GM18907 (cell line): ENCODE measurements around the gene SLC38A3.

Experiments
- ATAC-seq: cut with Tn5 transposase; IDR thresholded peaks from one replicate; pipeline ENCODE4 v1.9.1; 2021; ENCODE audit warnings: mild to moderate bottlenecking, moderate library complexity; ENCODE audit not compliant: unreplicated experiment

The SLC38A3 gene

DNA sequence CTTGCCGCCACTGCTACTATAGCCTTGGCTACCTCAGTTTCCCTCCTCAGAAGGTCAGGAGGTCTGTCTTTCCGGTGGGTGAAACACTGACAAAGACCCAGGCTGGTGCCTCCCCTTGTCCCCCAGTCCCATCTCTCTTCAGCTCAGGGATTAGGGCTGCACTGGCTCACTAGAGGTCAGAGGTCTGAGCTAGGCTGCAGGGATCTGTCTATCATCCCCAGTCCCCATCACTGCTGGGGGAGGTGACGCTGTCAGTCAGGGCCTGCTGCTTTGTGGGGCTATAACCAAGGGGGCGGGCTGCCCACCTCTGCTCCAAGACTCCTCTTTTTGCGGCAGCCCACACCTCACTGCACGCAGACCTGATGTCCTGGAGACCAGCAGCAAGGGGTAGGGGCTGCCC is 36.3 kb upstream of the SLC38A3 start:
- ATAC-seq: no peak

DNA sequence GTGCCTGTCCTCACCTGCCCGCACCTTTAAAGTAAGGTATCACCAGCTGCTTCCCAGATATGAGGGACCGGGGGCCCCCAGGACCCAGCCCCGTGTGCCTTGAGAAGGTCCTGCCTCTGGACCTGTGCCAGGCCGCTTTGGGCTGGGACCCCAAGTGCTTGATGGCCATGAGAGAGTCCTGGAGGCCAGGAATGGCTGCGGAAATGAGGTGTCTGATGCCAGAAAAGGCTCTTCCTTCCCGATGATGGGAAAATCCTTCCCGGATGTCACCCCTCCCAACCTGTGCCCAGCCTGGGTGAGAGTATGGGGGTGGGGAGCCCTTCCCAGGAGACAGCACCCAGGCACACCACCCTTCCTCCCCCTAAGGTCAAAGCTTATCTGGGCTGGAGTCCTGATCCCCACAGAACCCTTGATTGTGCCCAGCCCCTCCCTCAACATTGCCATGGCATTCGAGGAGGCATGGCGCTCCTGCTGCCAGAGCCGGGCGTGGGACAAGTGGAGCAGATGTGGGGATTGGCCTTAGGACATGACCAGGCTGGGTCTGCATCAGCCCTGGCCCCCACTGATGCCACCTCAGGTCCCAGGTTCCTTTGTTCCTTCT is 35.7 kb upstream of the SLC38A3 start:
- ATAC-seq: no peak

DNA sequence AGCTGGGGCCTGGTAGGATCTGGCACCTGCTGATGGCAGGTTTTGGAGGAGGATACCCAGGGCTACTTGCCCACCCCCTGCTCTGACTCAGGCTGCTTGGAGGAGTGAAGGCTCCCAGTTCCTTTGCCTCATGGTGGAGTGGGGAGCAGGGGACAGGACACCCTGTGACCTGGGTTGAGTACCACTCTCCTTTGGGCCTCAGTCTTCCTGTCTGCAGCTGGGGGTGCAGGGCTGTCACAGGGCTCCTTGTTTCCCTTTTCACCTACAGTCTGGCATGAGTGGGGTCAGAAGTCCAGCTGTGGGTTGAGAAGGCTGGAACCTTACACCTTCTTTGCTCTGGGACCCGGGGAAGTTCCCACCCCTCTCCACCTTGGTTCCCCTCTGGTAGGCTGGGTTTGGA is 35.2 kb upstream of the SLC38A3 start:
- no peak for ATAC-seq

DNA sequence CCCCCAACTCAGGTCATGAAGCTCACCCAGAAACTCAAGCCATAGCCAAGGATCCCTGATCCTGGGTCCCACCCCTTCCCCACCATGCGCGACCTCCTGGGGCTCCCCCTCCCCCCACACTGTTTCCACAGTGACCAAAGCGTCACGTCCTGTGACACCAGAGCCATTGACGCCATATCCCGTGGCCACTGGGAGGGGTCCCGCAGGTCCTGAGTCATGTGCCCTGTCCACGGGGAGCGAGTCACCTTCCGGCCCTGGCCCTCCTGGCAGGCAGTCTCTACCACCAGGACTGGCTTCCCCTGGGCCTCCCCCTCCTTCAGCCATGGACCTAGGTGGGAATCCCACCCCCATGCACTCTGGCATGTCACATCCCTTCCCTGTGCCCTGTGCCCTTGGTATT is 34.4 kb upstream of the SLC38A3 start:
- no peak for ATAC-seq

DNA sequence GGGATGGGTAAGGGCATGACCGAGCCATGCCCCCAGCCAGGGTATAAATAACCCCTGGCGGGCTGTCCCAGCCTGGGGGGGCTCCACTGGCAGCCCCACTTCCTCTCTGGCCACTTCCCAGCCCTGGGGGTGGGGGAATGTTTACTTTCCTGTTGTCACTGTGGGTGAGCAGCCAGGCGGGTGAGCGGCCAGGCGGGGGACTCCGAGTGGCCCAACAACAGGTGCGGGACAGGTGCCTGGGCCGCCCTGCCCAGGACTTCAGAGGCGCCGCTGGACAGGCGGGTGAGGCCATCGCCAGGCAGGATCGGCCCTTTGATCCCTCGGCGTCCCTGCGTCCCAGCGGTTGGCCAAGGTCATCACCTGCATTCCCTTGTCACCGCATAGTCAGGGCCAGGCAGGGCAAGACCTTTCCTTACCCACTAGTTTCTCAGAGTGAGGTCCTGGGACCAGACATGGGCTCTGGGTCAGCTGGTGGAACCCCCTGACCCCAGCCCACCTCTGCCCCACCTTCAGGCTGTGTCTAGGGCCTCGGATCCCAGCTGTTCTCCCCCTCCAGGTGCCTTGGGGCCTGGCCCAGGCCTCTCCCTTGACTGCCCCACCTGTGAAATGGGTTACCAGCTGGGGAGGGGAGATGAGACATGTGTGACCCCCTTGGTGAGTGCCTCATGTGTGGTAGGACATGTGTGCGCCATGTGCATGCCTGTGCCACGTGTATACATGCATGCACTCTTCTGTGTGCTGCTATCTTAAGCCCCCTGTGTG is 33.4 kb upstream of the SLC38A3 start:
- ATAC-seq: no peak

DNA sequence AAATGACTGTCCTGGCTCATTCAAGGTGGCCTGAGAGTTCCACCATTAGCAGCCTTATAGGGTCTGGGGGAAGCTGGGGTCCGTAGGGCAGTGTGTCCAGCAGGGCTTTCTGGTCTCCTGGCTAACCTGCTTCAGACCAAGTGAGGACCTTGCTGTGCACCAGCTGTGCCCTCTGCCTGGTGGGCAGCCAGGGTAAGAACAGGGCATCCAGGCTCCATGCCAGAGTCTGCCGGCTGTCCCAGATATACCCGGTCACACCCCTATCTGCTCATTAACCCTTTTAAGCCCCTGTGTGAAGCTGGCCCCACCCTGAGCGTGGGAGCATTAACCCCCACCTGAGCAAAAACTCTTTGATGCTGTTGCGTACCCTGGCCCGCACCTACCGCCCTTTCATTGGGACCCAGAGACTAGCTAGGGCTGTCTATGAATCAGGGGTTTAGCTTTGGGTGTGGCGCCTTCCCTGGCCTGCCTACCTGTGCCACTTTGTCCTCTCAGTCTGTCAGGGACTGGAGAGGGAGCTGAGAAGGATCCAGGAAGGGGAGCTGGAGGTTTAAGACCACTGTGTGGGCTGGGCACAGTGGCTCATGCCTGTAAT is 32.3 kb upstream of the SLC38A3 start:
- ATAC-seq: no peak

DNA sequence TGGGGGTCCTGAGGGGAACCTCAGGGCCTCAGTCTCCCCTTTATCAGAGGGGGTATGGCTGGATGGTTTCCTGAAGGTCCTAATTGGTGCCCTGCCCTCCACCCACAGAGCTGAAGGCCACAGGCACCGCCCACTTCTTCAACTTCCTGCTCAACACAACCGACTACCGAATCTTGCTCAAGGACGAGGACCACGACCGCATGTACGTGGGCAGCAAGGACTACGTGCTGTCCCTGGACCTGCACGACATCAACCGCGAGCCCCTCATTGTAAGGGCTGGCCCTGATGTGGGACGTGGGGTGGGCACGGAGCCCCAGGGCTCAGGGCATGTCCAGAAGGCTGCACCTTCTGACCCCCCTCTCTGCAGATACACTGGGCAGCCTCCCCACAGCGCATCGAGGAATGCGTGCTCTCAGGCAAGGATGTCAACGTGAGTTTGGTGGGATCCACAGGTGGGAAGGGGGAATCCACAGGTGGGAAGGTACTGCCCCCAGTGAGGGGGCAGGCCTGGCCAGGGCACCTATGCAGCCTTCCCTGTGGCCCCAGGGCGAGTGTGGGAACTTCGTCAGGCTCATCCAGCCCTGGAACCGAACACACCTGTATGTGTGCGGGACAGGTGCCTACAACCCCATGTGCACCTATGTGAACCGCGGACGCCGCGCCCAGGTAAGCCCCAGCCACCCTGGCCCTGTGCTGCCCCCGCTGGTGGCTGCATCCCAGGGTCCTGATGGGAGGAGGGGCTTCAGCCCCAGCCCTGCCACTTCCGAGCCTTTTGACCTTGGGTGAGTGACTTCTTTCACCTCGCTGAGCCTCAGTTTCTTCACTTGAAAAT is 31.2 kb upstream of the SLC38A3 start:
- no peak for ATAC-seq

DNA sequence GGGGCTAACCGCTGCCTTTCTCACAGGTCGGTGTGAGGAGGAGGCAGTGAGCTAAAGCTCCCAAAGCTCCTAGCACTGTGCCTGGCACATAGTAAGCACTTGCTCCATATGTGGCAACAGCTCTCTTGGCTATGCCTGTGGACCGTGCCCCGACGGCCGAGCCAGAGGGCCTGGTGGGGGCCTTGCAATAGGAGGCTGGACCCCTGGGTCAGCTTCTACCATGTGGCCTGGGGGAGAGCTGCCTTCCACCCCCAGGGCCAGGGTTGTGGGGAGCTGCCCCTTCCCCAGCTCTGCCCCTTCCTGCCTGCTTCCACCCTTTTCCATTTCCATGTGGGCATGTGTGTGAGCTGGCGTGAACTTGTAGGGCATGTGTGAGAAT is 30.6 kb upstream of the SLC38A3 start:
- no peak for ATAC-seq

DNA sequence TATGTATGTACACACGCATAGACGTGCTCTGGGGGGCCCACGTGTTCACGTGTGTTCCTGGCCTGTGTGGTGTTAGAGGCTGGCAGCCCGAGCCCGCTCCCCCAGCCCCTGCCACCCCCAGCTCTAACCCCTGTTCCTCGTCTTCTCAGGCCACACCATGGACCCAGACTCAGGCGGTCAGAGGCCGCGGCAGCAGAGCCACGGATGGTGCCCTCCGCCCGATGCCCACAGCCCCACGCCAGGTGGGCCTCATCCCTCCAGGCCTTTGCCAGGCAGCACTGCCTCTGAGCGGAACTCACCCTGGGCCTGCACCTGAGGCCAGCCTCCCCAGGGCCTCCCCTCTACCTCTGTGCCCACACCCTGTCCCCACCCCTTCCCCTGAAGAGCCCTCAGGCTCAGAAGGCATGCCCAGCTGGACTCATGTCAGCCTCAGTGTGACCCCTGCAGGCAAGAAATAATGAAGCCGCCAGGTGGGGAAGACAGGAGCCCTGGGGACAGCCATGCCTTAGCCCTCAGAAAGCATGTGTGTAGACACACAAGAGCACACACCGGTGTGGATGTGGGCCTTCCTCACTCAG is 30.0 kb upstream of the SLC38A3 start:
- ATAC-seq: no peak

DNA sequence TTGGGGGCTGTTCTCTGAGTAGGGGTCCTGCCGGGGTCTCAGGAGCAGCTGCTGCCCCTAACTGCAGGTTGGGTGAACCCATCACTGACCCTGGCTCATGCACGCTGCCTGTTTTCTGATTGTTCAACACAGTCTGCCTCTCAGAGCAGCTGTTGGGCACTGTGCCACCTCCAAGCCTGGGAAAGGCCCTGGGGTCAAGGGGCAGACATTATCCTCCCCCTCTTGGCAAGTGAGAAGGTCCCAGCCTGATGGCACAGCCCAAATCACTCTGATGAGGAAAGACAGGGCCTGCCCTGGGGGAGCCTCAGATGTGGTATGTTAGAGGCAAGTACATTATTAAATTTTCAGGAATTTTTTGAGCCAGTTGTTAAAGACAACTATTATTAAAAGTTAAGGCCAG is 27.7 kb upstream of the SLC38A3 start:
- no peak for ATAC-seq

DNA sequence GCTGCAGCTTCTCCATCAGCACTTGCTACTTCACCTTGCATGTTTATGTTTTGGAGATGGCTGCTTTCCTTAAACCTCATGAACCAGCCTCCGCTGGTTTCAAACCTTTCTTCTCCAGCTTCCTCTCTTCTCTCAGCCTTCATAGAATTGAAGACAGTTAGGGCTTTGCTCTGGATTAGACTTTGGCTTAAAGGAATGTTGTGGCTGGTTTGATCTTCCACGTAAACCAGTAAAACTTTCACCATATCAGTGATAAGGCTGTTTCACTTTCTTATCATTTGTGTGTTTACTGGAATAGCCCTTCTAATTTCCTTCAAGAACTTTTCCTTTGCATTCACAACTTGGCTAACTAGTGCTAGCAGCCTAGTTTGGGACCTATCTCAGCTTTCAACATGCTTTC is 25.4 kb upstream of the SLC38A3 start:
- ATAC-seq: no peak

DNA sequence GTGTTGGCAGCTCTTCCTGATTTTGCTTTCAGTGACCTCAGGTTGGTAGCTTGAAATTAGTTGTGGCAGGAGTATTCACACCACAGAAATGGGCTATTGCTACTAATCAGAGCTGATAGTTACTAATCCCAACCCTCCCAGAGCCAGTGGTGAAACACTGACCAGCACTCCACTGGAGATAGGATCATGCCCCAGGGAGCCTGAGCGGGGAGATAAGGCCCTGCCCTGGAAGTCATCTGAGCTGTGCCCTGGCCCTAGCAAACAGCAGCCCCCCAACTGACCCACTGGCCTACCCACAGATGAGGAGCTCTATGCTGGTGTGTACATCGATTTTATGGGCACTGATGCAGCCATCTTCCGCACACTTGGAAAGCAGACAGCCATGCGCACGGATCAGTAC is 23.1 kb upstream of the SLC38A3 start:
- no peak for ATAC-seq

DNA sequence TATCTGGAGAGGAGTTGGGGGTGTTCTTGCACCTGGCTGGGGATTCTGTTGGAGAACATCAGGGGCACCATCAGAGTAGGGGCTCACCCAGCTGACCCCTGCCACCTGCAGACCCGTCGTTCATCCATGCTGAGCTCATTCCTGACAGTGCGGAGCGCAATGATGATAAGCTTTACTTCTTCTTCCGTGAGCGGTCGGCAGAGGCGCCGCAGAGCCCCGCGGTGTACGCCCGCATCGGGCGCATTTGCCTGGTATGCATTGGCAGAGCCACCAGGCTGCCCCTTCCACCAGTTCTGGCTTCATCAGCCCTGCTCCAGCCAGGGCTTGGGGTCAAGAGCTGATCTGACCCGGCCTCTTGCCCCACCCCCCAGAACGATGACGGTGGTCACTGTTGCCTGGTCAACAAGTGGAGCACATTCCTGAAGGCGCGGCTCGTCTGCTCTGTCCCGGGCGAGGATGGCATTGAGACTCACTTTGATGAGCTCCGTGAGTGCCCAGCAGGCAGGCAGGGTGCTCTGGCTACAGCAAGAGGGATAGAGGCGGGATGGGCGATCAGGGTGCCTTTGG is 22.5 kb upstream of the SLC38A3 start:
- ATAC-seq: no peak

DNA sequence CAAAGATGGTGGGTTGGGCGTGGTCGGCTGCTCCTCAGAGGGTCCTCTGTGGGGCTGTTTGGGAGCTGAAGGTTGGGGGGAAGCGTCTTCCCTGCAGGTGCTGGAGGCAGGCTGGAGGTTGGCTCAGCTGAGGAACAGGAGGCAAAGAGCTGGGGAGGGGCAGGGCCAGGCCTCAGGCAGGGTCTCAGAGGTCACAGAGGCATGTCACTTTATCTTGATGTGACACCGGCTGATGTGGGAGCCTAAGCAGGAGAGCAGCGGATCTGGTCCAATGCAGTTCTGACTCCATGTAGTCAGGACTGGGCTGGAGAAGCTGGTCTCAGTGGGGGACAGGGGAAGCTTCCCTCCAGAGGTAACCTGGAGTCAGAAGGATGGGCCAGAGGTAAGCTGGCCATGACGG is 21.3 kb upstream of the SLC38A3 start:
- no peak for ATAC-seq

DNA sequence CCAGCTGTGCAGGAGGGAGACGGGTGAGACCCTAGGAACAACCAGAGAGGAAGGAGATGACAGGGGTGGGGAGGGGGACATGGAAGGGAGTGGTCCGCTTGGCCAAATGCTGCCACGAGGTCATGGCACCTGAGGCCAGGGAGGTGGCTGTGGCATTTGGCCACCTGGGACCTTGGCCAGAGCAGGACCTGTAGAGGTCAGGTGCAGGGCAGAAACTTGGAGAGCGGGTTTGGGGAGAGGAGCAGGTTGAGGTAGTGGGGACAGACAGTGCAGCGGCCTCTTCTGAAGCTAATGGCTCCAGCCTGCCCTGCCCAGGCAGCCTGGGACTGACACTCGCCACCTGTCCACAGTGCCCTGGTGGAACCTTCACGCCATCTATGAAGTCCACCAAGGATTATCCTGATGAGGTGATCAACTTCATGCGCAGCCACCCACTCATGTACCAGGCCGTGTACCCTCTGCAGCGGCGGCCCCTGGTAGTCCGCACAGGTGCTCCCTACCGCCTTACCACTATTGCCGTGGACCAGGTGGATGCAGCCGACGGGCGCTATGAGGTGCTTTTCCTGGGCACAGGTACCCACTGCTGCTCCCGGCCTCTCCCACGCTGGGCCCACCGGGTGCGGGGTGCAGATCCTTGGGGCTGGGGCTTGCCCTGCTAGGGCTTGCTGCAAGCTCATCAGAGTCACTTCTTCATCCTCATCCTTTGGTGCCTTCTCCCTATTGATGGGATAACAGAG is 20.7 kb upstream of the SLC38A3 start:
- no peak for ATAC-seq

DNA sequence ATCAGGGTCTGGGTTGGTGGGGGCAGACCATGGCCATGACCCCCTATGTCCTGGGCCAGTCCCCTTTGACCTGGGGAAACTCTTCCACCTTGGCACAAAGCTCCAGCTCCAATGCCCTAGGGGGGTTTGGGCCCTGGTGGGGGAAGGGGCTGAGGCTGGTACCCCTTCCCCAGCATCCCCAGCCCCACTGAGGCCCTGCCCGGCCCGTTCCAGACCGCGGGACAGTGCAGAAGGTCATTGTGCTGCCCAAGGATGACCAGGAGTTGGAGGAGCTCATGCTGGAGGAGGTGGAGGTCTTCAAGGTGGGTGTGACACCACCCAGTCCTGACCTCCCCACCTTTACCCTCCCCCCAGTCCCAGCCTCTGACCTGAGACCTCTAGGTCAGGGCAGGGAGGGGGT is 19.8 kb upstream of the SLC38A3 start:
- no peak for ATAC-seq

DNA sequence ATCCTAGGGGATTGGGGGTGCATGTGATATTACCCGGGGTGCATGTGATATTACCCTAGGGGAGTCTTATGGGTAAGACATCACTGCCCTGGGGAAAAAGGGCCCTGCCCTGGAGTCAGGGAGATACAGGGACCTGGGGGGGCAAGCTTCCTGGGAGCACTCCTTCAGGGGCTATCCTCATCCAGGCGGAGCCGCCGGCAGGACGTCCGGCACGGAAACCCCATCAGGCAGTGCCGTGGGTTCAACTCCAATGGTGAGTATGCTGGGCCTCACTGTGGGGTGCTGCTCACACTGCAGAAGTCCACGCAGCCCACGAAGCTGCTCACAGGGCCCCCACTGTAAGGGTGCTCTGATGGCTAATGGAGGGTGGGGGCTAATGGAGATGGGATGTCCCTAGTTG is 19.0 kb upstream of the SLC38A3 start:
- no peak for ATAC-seq

DNA sequence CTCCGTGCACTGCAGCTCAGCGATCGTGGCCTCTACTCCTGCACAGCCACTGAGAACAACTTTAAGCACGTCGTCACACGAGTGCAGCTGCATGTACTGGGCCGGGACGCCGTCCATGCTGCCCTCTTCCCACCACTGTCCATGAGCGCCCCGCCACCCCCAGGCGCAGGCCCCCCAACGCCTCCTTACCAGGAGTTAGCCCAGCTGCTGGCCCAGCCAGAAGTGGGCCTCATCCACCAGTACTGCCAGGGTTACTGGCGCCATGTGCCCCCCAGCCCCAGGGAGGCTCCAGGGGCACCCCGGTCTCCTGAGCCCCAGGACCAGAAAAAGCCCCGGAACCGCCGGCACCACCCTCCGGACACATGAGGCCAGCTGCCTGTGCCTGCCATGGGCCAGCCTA is 17.3 kb upstream of the SLC38A3 start:
- no peak for ATAC-seq

DNA sequence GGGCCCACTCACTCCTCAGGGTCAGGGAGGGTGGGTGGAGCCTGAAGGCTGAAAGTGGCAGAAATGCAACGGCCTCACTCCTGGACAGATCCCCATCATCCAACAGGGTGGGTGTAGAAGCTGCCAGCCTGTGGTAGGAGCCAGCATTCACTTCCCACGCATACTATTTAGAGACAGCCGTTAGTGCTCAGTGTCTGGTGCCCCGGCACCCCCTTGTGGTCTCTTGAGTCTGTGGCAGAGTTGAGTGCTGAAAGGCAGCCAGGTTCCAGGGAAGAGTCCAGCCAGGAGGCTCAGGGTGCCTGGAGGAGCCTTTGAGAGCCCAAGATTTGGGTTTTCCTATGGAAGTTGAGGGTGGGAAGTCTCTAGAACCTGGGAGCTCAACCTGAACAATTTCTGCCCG is 15.8 kb upstream of the SLC38A3 start:
- no peak for ATAC-seq

DNA sequence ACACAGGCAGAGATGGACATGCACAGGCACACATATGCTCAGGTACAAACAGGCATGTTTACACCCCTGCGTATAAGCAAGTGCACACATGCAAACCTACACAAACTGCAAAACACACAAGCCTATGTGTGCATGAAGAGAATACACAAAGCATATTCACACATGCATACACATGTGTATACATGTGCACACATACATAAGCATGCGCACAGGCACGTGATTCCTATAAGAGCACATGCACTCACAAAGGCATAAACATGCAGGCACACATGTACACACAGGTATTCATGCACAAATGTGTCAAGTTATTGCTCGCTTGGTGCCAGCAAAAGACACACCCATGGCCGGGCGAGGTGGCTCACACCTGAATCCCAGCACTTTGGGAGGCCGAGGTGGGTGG is 15.1 kb upstream of the SLC38A3 start:
- no peak for ATAC-seq
